CD4-positive, alpha-beta T cell (primary cell): ENCODE measurements around the gene PRR14. TPM values are rescaled to one million over a fixed set of nuclear protein-coding genes. Genes with fewer than 3 reads are reported as not detected.

Source experiments
- ATAC-seq: fragments of 200-7000 bp; cut with Tn5 transposase; one replicate; pipeline ENCODE4 v1.10.0; 2022; ENCODE audit warnings: mild to moderate bottlenecking; ENCODE audit not compliant: poor library complexity
- CTCF ChIA-PET: fragments of 350-600 bp; sonication (Branson Sonifier 250); formaldehyde crosslinking; loops from one replicate; lab custom pipeline; 2021; ENCODE audit warnings: antibody characterized with exemption, inconsistent platforms; lab: Charles Lee
- POLR2A ChIA-PET: fragments of 350-600 bp; sonication (Branson Sonifier 250); formaldehyde crosslinking; loops from one replicate; lab custom pipeline; 2021; ENCODE audit warnings: antibody characterized with exemption, inconsistent platforms; lab: Charles Lee
- DNase-seq, 14 experiments: peaks; one replicate each; pipeline ENCODE4 v3.0.0-alpha.2; 2013 to 2020; ENCODE audit warnings: mixed read lengths in 2 of 14
- H3K27ac ChIP-seq, 2 donors: one replicate each; pipeline versions ENCODE4 v1.5.1 to v1.7.0; 2013; ENCODE audit warnings: low read length in 2 of 2, low read depth in 1 of 2, mild to moderate bottlenecking in 1 of 2
- H3K27me3 ChIP-seq, 2 experiments: 1 replicate in 1 of 2; 2 replicates in 1 of 2; pipeline versions ENCODE4 v1.6.1 to v1.7.0; 2013; ENCODE audit warnings: low read length in 2 of 2, control low read depth in 1 of 2, mild to moderate bottlenecking in 1 of 2, moderate library complexity in 1 of 2; ENCODE audit not compliant: insufficient read depth in 2 of 2, control insufficient read depth in 1 of 2
- H3K36me3 ChIP-seq: one replicate; pipeline ENCODE4 v1.6.1; 2013; ENCODE audit warnings: low read length, control low read depth; ENCODE audit not compliant: insufficient read depth
- H3K4me1 ChIP-seq: one replicate; pipeline ENCODE4 v1.6.1; 2013; ENCODE audit warnings: low read length, control low read depth; ENCODE audit not compliant: insufficient read depth
- H3K4me3 ChIP-seq: one replicate; pipeline ENCODE4 v1.5.1; 2013; ENCODE audit warnings: mild to moderate bottlenecking, low read length, moderate library complexity
- H3K9me3 ChIP-seq, 2 experiments: 1 replicate in 1 of 2; 2 replicates in 1 of 2; pipeline versions ENCODE4 v1.6.1 to v1.7.0; 2013; ENCODE audit warnings: low read length in 2 of 2, mild to moderate bottlenecking in 2 of 2, control low read depth in 1 of 2, moderate library complexity in 1 of 2; ENCODE audit not compliant: control insufficient read depth in 1 of 2, insufficient read depth in 1 of 2
- H3K27ac Mint-ChIP-seq: one replicate; pipeline ENCODE4 v1.8.0; 2020; ENCODE audit warnings: mixed read lengths
- H3K27me3 Mint-ChIP-seq: one replicate; pipeline ENCODE4 v1.8.0; 2021; ENCODE audit warnings: mixed read lengths
- H3K36me3 Mint-ChIP-seq: one replicate; pipeline ENCODE4 v1.8.0; 2021; ENCODE audit warnings: low read depth, mixed read lengths
- H3K4me1 Mint-ChIP-seq: one replicate; pipeline ENCODE4 v1.8.0; 2021; ENCODE audit warnings: low read depth, mixed read lengths
- H3K4me3 Mint-ChIP-seq: one replicate; pipeline ENCODE4 v1.8.0; 2020; ENCODE audit warnings: mild to moderate bottlenecking, mixed read lengths
- H3K9me3 Mint-ChIP-seq: one replicate; pipeline ENCODE4 v1.8.0; 2020; ENCODE audit warnings: mixed read lengths
- intact Hi-C, 2 experiments: fragments of 100-400 bp; cut with DNase I in 1 of 2; cut with micrococcal nuclease in 1 of 2; formaldehyde crosslinking; loops; one replicate each; pipeline versions ENCODE4 v1.15.1 to v1.9.0; 2023 to 2025; cut with DNase I, micrococcal nuclease
- total RNA-seq, 174 experiments: library from RNA in 2 of 174; stranded (reverse) in 2 of 174; gene quantifications; one replicate each; pipeline ENCODE4 v1.2.3 and lab custom pipeline; 2021 to 2026
- TF ChIP-seq, protein P1 (sequence below): fragments of 200-600 bp; IDR thresholded peaks from one replicate; pipeline ENCODE4 v1.8.0; 2022; ENCODE audit warnings: antibody characterized with exemption, mild to moderate bottlenecking

PRR14 gene
- total RNA-seq, 2 experiments from 2014 or later, result 50.2 to 51.7 TPM

- TF ChIP-seq, protein P1, sequence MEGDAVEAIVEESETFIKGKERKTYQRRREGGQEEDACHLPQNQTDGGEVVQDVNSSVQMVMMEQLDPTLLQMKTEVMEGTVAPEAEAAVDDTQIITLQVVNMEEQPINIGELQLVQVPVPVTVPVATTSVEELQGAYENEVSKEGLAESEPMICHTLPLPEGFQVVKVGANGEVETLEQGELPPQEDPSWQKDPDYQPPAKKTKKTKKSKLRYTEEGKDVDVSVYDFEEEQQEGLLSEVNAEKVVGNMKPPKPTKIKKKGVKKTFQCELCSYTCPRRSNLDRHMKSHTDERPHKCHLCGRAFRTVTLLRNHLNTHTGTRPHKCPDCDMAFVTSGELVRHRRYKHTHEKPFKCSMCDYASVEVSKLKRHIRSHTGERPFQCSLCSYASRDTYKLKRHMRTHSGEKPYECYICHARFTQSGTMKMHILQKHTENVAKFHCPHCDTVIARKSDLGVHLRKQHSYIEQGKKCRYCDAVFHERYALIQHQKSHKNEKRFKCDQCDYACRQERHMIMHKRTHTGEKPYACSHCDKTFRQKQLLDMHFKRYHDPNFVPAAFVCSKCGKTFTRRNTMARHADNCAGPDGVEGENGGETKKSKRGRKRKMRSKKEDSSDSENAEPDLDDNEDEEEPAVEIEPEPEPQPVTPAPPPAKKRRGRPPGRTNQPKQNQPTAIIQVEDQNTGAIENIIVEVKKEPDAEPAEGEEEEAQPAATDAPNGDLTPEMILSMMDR, result peak; percentile 75
- Histone ChIP-seq H3K27ac (peak overlapping the region; percentile 84 to 96), H3K9me3 (no peaks in the 10 kb centered on the region), H3K27me3 (no peaks in the 10 kb centered on the region), H3K4me1 (peaks cover 33% of the 10 kb centered on the region), H3K36me3 (peaks cover 41% of the 10 kb centered on the region), H3K4me3 (peak overlapping the region; percentile 86)
- intact Hi-C loops, result loop anchor here (1.0 to 2.0 kb wide), 4 partner anchors 41 to 271 kb away; partner anchors contain the start of genes FBXL19 (in 1 of the 2), ZNF689 (in 1 of the 2) and ZNF785 (in 1 of the 2)
- Mint-ChIP-seq H3K36me3 (peaks cover 55% of the 10 kb centered on the region), H3K9me3 (no peaks in the 10 kb centered on the region), H3K27ac (peak overlapping the region; percentile 95), H3K27me3 (no peaks in the 10 kb centered on the region), H3K4me3 (peak overlapping the region; percentile 99), H3K4me1 (peaks cover 25% of the 10 kb centered on the region)
- CTCF ChIA-PET, result interaction anchor here (0.8 to 3.4 kb wide), 14 partner anchors 7 to 221 kb away, joined by 3 to 28 read pairs (median 4); partner anchors contain the start of genes DCTPP1, FBRS, ZNF688 and ZNF764
- ATAC-seq (peak; percentile 42), DNase-seq (peak; percentile 49 to 93 (median 66))
- POLR2A ChIA-PET, result interaction anchor here (1.2 to 2.6 kb wide), 17 partner anchors 9 to 466 kb away, joined by 3 to 88 read pairs (median 11); partner anchors contain the start of genes DCTPP1, FBRS, KAT8 and SRCAP
These were observed 604 bp downstream of the PRR14 start for GRCh38 chr16:30651124-30652004.

GRCh38 chr16:30652005-30652296 lies 1.2 kb downstream of the PRR14 start:
- no peaks in the 10 kb centered on the region for H3K9me3 Mint-ChIP-seq
- ATAC-seq (no peak), DNase-seq (no peak)
- H3K4me3 ChIP-seq, result peak overlapping the region; percentile 86
- H3K4me1 Mint-ChIP-seq, result peaks cover 31% of the 10 kb centered on the region
- H3K4me1 ChIP-seq, result peaks cover 38% of the 10 kb centered on the region
- H3K27me3 Mint-ChIP-seq, result no peaks in the 10 kb centered on the region
- H3K27ac Mint-ChIP-seq, result peak overlapping the region; percentile 86
- H3K9me3 ChIP-seq, result no peaks in the 10 kb centered on the region
- H3K27me3 ChIP-seq, result no peaks in the 10 kb centered on the region
- H3K36me3 ChIP-seq, result peaks cover 45% of the 10 kb centered on the region
- H3K36me3 Mint-ChIP-seq, result peaks cover 59% of the 10 kb centered on the region
- CTCF ChIA-PET, result interaction anchor here (0.9 to 3.4 kb wide), 4 partner anchors 9 to 45 kb away, joined by 3 to 28 read pairs (median 10); no protein-coding TSS in a partner anchor
- POLR2A ChIA-PET, result interaction anchor here (2.0 kb wide), 1 partner anchor 94 kb away, joined by 20 read pairs; the partner anchor contains the start of gene ZNF764
- TF ChIP-seq, protein P1, result no peak
- H3K4me3 Mint-ChIP-seq, result peak overlapping the region; percentile 89
- H3K27ac ChIP-seq, result peak overlapping the region; percentile 84 to 91
- intact Hi-C loops, result no loop called here

- no peaks in the 10 kb centered on the region for H3K27me3 Mint-ChIP-seq
- H3K4me1 Mint-ChIP-seq, result peaks cover 39% of the 10 kb centered on the region
- H3K4me3 Mint-ChIP-seq, result peak overlapping the region; percentile 89
- TF ChIP-seq, protein P1, result no peak
- peaks cover 65% of the 10 kb centered on the region for H3K36me3 Mint-ChIP-seq
- CTCF ChIA-PET, result interaction anchor here (2.8 to 3.4 kb wide), 2 partner anchors 42 to 44 kb away, joined by 16 to 28 read pairs; no protein-coding TSS in a partner anchor
- POLR2A ChIA-PET, result interaction anchor here (1.1 kb wide), 1 partner anchor 101 kb away, joined by 3 read pairs; no protein-coding TSS in a partner anchor
- intact Hi-C loops, result no loop called here
- Histone ChIP-seq H3K4me3 (no peak overlapping the region), H3K27ac (peak overlapping the region; percentile 84 to 91), H3K27me3 (no peaks in the 10 kb centered on the region), H3K4me1 (peaks cover 46% of the 10 kb centered on the region), H3K36me3 (peaks cover 45% of the 10 kb centered on the region), H3K9me3 (no peaks in the 10 kb centered on the region)
- H3K9me3 Mint-ChIP-seq, result no peaks in the 10 kb centered on the region
- ATAC-seq (no peak), DNase-seq (peak in 1 of 14 experiments; percentile 41)
- peak overlapping the region; percentile 86 for H3K27ac Mint-ChIP-seq
These were observed 2.0 kb downstream of the PRR14 start for GRCh38 chr16:30652718-30653117.
